ENCODE data around the gene HLA-DPB1.

DNA sequence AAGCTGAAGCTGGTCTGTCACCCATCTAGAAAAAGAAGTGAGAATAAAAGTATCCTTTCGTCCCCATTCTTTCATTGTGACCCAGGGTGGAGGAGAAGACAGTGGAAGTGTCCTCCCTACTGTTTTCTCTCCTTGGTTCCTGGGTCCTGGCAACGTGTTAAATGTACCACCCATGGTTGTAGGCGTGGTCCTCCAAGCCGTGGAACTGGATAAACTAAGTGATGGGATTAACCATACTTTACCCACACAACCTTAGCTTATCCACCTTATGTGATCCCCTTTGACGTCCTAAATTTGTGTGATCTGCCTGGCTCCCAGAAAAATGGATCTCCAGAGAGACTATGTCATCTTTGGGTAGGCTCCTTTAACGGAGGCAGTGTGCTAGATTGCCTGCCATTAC is 47.4 kb downstream of the HLA-DPB1 start:
- TF ChIP-seq, protein P1, sequence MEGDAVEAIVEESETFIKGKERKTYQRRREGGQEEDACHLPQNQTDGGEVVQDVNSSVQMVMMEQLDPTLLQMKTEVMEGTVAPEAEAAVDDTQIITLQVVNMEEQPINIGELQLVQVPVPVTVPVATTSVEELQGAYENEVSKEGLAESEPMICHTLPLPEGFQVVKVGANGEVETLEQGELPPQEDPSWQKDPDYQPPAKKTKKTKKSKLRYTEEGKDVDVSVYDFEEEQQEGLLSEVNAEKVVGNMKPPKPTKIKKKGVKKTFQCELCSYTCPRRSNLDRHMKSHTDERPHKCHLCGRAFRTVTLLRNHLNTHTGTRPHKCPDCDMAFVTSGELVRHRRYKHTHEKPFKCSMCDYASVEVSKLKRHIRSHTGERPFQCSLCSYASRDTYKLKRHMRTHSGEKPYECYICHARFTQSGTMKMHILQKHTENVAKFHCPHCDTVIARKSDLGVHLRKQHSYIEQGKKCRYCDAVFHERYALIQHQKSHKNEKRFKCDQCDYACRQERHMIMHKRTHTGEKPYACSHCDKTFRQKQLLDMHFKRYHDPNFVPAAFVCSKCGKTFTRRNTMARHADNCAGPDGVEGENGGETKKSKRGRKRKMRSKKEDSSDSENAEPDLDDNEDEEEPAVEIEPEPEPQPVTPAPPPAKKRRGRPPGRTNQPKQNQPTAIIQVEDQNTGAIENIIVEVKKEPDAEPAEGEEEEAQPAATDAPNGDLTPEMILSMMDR (IDR thresholded peaks at IDR 0.05) = no peak
- no peak for TF ChIP-seq POLR2A (IDR thresholded peaks at IDR 0.05)

Measured in thyroid gland (tissue), 4 donors.